Epithelial cell of prostate (primary cell): ENCODE results near the gene LRP1B.

Experiments
- DNase-seq: peaks from one replicate; pipeline ENCODE4 v3.0.0-alpha.2; 2011; ENCODE audit warnings: low read depth, low spot score
- H3K27ac ChIP-seq: fragments of 450-650 bp; 2 replicates; pipeline ENCODE4 v1.5.1; 2017; ENCODE audit warnings: mild to moderate bottlenecking

LRP1B gene

GRCh38 chr2:141554810-141555209, 576.0 kb downstream of the LRP1B start:
- H3K27ac ChIP-seq = no peak overlapping the region
- no peak for DNase-seq

- DNase-seq = no peak
- H3K27ac ChIP-seq = no peak overlapping the region
Observed at GRCh38 chr2:141534666-141535362, 596.0 kb downstream of the LRP1B start.

- no peak overlapping the region for H3K27ac ChIP-seq
- DNase-seq = no peak
Observed at GRCh38 chr2:141529659-141530058, 601.2 kb downstream of the LRP1B start.

GRCh38 chr2:141528990-141529389, 601.8 kb downstream of the LRP1B start:
- no peak for DNase-seq
- H3K27ac ChIP-seq = no peak overlapping the region

- H3K27ac ChIP-seq = no peak overlapping the region
- no peak for DNase-seq
Observed at GRCh38 chr2:141526760-141527159, 604.1 kb downstream of the LRP1B start.

GRCh38 chr2:141524777-141525176, 606.0 kb downstream of the LRP1B start:
- H3K27ac ChIP-seq = no peak overlapping the region
- DNase-seq = no peak

- H3K27ac ChIP-seq = no peak overlapping the region
- DNase-seq = no peak
Observed at GRCh38 chr2:141523199-141523598, 607.6 kb downstream of the LRP1B start.

GRCh38 chr2:141522702-141523101, 608.1 kb downstream of the LRP1B start:
- DNase-seq = no peak
- H3K27ac ChIP-seq = no peak overlapping the region

GRCh38 chr2:141522048-141522447, 608.8 kb downstream of the LRP1B start:
- no peak overlapping the region for H3K27ac ChIP-seq
- DNase-seq = no peak

- DNase-seq = no peak
Observed at GRCh38 chr2:141519906-141520305, 610.9 kb downstream of the LRP1B start.

GRCh38 chr2:141517852-141518421, 612.9 kb downstream of the LRP1B start:
- no peak overlapping the region for H3K27ac ChIP-seq
- DNase-seq = no peak

More at GRCh38 chr2:141519906-141520305, 610.9 kb downstream of the LRP1B start:
- H3K27ac ChIP-seq = no peak overlapping the region

GRCh38 chr2:141517180-141517851, 613.5 kb downstream of the LRP1B start:
- no peak for DNase-seq
- H3K27ac ChIP-seq = no peak overlapping the region

GRCh38 chr2:141515931-141516330, 614.9 kb downstream of the LRP1B start:
- no peak for DNase-seq
- H3K27ac ChIP-seq = no peak overlapping the region

- no peak overlapping the region for H3K27ac ChIP-seq
- no peak for DNase-seq
Observed at GRCh38 chr2:141513853-141514252, 617.0 kb downstream of the LRP1B start.

- no peak overlapping the region for H3K27ac ChIP-seq
- DNase-seq = no peak
Observed at GRCh38 chr2:141508806-141509595, 621.8 kb downstream of the LRP1B start.

- no peak for DNase-seq
- no peak overlapping the region for H3K27ac ChIP-seq
Observed at GRCh38 chr2:141508086-141508752, 622.6 kb downstream of the LRP1B start.

- DNase-seq = no peak
- H3K27ac ChIP-seq = no peak overlapping the region
Observed at GRCh38 chr2:141506135-141506534, 624.7 kb downstream of the LRP1B start.

GRCh38 chr2:141501752-141502151, 629.1 kb downstream of the LRP1B start:
- H3K27ac ChIP-seq = no peak overlapping the region
- DNase-seq = no peak

- H3K27ac ChIP-seq = no peak overlapping the region
- no peak for DNase-seq
Observed at GRCh38 chr2:141499123-141499522, 631.7 kb downstream of the LRP1B start.

- no peak for DNase-seq
- no peak overlapping the region for H3K27ac ChIP-seq
Observed at GRCh38 chr2:141498561-141498960, 632.3 kb downstream of the LRP1B start.
